H1 (cell line): ENCODE measurements around the gene MRPS5. TPM values are rescaled to one million over a fixed set of nuclear protein-coding genes. Genes with fewer than 3 reads are reported as not detected.

Experiments used
- BACH1 ChIP-seq: IDR thresholded peaks from 2 replicates; pipeline ENCODE4 v1.6.1; 2012; ENCODE audit warnings: low read length, improper control_type of control experiment
- EGR1 ChIP-seq: IDR thresholded peaks from 2 replicates; pipeline ENCODE4 v1.6.1; 2011; ENCODE audit warnings: low read depth, low read length, borderline replicate concordance
- HDAC6 ChIP-seq: IDR thresholded peaks from one replicate; pipeline ENCODE4 v1.7.1; 2012; ENCODE audit warnings: low read depth, mild to moderate bottlenecking, inconsistent platforms, low read length, moderate library complexity
- JUN ChIP-seq: IDR thresholded peaks from 2 replicates; pipeline ENCODE4 v1.6.1; 2011; ENCODE audit warnings: low read depth, mild to moderate bottlenecking, improper control_type of control experiment, low read length
- KDM1A ChIP-seq: fragments of 200-600, 300-600 bp; sonication (generic); IDR thresholded peaks from 2 replicates; pipeline ENCODE4 v1.7.1; 2016; ENCODE audit warnings: mild to moderate bottlenecking, low read length, borderline replicate concordance
- MAX ChIP-seq: IDR thresholded peaks from 2 replicates; pipeline ENCODE4 v1.6.1; 2012; ENCODE audit warnings: inconsistent platforms
- SP1 ChIP-seq: IDR thresholded peaks from 2 replicates; pipeline ENCODE4 v1.6.1; 2011; ENCODE audit warnings: low read depth, low read length
- SP4 ChIP-seq: IDR thresholded peaks from 2 replicates; pipeline ENCODE4 v1.6.1; 2012; ENCODE audit warnings: low read length, inconsistent platforms
- polyA plus RNA-seq, 7 experiments: library from polyadenylated mRNA; depleted of rRNA in 3 of 7; stranded (reverse) in 5 of 7; unstranded in 2 of 7; fragments of >200 nt in 5 of 7; fragments of 200-250 nt in 2 of 7; gene quantifications; 1 replicate in 5 of 7; 2 replicates in 1 of 7; 4 replicates in 1 of 7; pipeline versions ENCODE4 v1.2.1 to v1.2.3, GENCODE V29; 2011 to 2013; ENCODE audit warnings: missing spikeins in 2 of 7, mixed read lengths in 2 of 7
- total RNA-seq: library from RNA; stranded (reverse); fragmentation: NEBNext Ultra II Directional; extraction: Animal tissue kit (Norgen Biotek cat#: 25700); gene quantifications from 2 replicates; pipeline ENCODE4 v1.2.1, GENCODE V29; 2021

Gene MRPS5
- total and polyA plus RNA-seq, 2 of the 8 experiments (the other 6 are each of a cell fraction or from before 2014, with no cell fraction given): 36.7 to 53.0 TPM

GRCh38 chr2:95058466-95058988 lies 63.1 kb downstream of the MRPS5 start (continued):
- TF ChIP-seq EGR1 (no peak), SP4 (no peak), JUN (no peak), MAX (no peak), HDAC6 (no peak), SP1 (no peak), BACH1 (no peak), KDM1A (no peak)
- TF ChIP-seq, all 59 proteins: peak for 0
